Panc1 (cell line): ENCODE measurements around the gene MAN2A2.

Experiments
- TF ChIP-seq, protein P1 (sequence below): fragments of 450-650 bp; IDR thresholded peaks from 2 replicates; pipeline ENCODE4 v1.5.1; 2017; ENCODE audit warnings: mild to moderate bottlenecking
- TF ChIP-seq, protein P2 (sequence below), 2 experiments: IDR thresholded peaks; 2 replicates each; pipeline ENCODE4 v1.6.1; 2011 to 2012; ENCODE audit warnings: low read depth in 2 of 2, control low read depth in 1 of 2, low read length in 1 of 2, mild to moderate bottlenecking in 1 of 2, moderate library complexity in 1 of 2; ENCODE audit not compliant: insufficient read depth in 1 of 2

DNA sequence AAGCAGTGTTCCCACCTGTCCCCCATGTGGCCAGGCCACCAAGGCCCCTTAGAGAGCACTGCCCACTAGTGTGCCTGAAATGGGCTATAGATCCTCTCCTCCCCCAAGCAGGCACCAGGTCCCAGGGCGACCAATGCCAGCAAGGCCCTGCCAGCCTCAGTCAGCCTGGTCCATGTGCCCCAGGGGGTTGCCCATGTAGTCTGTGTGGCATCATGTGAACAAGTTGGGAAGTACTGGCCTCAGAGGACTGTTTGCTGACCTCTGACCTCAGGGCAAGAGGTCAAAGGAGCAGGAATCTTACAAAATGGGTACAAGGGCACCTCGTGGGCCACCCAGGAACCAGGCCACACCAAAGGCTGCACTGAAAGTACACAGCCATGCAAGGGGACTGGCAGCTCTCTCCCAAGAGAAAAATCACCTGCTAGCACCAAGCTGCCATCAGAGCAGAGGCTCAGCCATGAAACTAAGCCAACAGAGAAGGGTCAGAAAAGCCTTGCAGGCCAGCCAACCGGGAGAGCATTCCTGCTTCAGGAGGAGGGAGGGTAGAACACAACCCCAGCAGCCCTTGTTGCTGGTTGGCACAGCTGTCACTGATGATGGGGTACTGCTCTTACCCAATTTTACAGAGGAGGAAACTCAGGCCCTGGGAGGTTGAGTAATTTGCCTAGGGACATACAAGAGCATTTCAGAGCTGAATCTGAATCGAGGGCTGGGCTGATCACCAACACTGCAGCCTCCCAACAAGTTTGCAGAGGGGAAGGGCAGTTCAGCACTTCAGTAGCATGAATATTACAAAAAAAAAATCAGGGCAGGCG, 39.9 kb upstream of the MAN2A2 start:
- TF ChIP-seq, protein P1, sequence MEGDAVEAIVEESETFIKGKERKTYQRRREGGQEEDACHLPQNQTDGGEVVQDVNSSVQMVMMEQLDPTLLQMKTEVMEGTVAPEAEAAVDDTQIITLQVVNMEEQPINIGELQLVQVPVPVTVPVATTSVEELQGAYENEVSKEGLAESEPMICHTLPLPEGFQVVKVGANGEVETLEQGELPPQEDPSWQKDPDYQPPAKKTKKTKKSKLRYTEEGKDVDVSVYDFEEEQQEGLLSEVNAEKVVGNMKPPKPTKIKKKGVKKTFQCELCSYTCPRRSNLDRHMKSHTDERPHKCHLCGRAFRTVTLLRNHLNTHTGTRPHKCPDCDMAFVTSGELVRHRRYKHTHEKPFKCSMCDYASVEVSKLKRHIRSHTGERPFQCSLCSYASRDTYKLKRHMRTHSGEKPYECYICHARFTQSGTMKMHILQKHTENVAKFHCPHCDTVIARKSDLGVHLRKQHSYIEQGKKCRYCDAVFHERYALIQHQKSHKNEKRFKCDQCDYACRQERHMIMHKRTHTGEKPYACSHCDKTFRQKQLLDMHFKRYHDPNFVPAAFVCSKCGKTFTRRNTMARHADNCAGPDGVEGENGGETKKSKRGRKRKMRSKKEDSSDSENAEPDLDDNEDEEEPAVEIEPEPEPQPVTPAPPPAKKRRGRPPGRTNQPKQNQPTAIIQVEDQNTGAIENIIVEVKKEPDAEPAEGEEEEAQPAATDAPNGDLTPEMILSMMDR: no peak
- TF ChIP-seq, protein P2, sequence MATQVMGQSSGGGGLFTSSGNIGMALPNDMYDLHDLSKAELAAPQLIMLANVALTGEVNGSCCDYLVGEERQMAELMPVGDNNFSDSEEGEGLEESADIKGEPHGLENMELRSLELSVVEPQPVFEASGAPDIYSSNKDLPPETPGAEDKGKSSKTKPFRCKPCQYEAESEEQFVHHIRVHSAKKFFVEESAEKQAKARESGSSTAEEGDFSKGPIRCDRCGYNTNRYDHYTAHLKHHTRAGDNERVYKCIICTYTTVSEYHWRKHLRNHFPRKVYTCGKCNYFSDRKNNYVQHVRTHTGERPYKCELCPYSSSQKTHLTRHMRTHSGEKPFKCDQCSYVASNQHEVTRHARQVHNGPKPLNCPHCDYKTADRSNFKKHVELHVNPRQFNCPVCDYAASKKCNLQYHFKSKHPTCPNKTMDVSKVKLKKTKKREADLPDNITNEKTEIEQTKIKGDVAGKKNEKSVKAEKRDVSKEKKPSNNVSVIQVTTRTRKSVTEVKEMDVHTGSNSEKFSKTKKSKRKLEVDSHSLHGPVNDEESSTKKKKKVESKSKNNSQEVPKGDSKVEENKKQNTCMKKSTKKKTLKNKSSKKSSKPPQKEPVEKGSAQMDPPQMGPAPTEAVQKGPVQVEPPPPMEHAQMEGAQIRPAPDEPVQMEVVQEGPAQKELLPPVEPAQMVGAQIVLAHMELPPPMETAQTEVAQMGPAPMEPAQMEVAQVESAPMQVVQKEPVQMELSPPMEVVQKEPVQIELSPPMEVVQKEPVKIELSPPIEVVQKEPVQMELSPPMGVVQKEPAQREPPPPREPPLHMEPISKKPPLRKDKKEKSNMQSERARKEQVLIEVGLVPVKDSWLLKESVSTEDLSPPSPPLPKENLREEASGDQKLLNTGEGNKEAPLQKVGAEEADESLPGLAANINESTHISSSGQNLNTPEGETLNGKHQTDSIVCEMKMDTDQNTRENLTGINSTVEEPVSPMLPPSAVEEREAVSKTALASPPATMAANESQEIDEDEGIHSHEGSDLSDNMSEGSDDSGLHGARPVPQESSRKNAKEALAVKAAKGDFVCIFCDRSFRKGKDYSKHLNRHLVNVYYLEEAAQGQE (IDR thresholded peaks at IDR 0.05; ENCODE audit: insufficient read depth in 1 of 2, low read depth in 2 of 2, low read length in 1 of 2): no peak
